Fibroblast of lung (primary cell): ENCODE measurements around the gene VEGFC. TPM values are rescaled to one million over a fixed set of nuclear protein-coding genes. Genes with fewer than 3 reads are reported as not detected.

Experiments used
- DNase-seq, 2 donors: peaks; one replicate each; pipeline versions ENCODE4 v3.0.0 to v3.0.0-alpha.2; 2010; ENCODE audit warnings: low read depth in 2 of 2
- H2AFZ ChIP-seq: 2 replicates; pipeline ENCODE4 v1.5.1; 2012; ENCODE audit warnings: low read length, control low read depth, inconsistent platforms
- H3K27ac ChIP-seq: 2 replicates; pipeline ENCODE4 v1.5.1; 2011; ENCODE audit warnings: low read length, control low read depth; ENCODE audit not compliant: insufficient read depth
- H3K27me3 ChIP-seq: 2 replicates; pipeline ENCODE4 v1.5.1; 2011; ENCODE audit warnings: mild to moderate bottlenecking, low read length; ENCODE audit not compliant: control insufficient read depth, insufficient read depth
- H3K36me3 ChIP-seq: 2 replicates; pipeline ENCODE4 v1.5.1; 2011; ENCODE audit warnings: low read length; ENCODE audit not compliant: control insufficient read depth, insufficient read depth
- H3K4me1 ChIP-seq: 2 replicates; pipeline ENCODE4 v1.5.1; 2011; ENCODE audit warnings: low read length; ENCODE audit not compliant: control insufficient read depth, insufficient read depth; ENCODE audit errors: extremely low read depth
- H3K4me2 ChIP-seq: 2 replicates; pipeline ENCODE4 v1.5.1; 2011; ENCODE audit warnings: low read length, control low read depth; ENCODE audit not compliant: insufficient read depth; ENCODE audit errors: extremely low read depth
- H3K4me3 ChIP-seq, 4 experiments: fragments of 200-600 bp in 1 of 4; sonication (generic) in 1 of 4; replicated peaks in 1 of 4; 2 replicates each; pipeline ENCODE4 v1.5.1; 2011 to 2016; ENCODE audit warnings: low read length in 4 of 4, low read depth in 3 of 4, mild to moderate bottlenecking in 3 of 4, control low read depth in 2 of 4, inconsistent platforms in 1 of 4, mixed read lengths in 1 of 4; ENCODE audit not compliant: insufficient read depth in 1 of 4; ENCODE audit errors: control extremely low read depth in 1 of 4
- H3K79me2 ChIP-seq: 2 replicates; pipeline ENCODE4 v1.5.1; 2012; ENCODE audit warnings: mild to moderate bottlenecking, low read length, inconsistent platforms; ENCODE audit not compliant: control insufficient read depth, insufficient read depth
- H3K9ac ChIP-seq: 2 replicates; pipeline ENCODE4 v1.5.1; 2011; ENCODE audit warnings: mild to moderate bottlenecking, low read length, control low read depth; ENCODE audit not compliant: insufficient read depth
- H3K9me3 ChIP-seq: 2 replicates; pipeline ENCODE4 v1.5.1; 2012; ENCODE audit warnings: low read depth, low read length; ENCODE audit not compliant: control insufficient read depth, insufficient read depth
- H4K20me1 ChIP-seq: 2 replicates; pipeline ENCODE4 v1.5.1; 2011; ENCODE audit warnings: low read length; ENCODE audit not compliant: control insufficient read depth, insufficient read depth; ENCODE audit errors: extremely low read depth
- EZH2 ChIP-seq: IDR thresholded peaks from 2 replicates; pipeline ENCODE4 v1.5.1; 2012; ENCODE audit warnings: low read length, control low read depth, mild to moderate bottlenecking; ENCODE audit errors: missing control alignments
- polyA plus RNA-seq, 2 donors: library from polyadenylated mRNA; depleted of rRNA in 1 of 2; stranded (reverse) in 1 of 2; unstranded in 1 of 2; fragments of >200 nt; gene quantifications; 2 replicates each; pipeline ENCODE4 v1.2.1, GENCODE V29; 2011 to 2012; ENCODE audit warnings: missing spikeins in 1 of 2
- total RNA-seq: library from RNA; depleted of rRNA; stranded (reverse); fragments of >200 nt; gene quantifications from 2 replicates; pipeline ENCODE4 v1.2.1, GENCODE V29; 2014
- TF ChIP-seq, protein P1 (sequence below), 2 donors: IDR thresholded peaks in 1 of 2; conservative IDR thresholded peaks in 1 of 2; 1 replicate in 1 of 2; 2 replicates in 1 of 2; pipeline ENCODE4 v1.5.1; 2011 to 2012; ENCODE audit warnings: low read length in 2 of 2, control low read depth in 1 of 2, inconsistent platforms in 1 of 2, low read depth in 1 of 2, mild to moderate bottlenecking in 1 of 2

VEGFC gene
- total and polyA plus RNA-seq, 2 donors (not counting 1 experiment from before 2014, with no cell fraction given): 67.2 to 74.2 TPM

DNA sequence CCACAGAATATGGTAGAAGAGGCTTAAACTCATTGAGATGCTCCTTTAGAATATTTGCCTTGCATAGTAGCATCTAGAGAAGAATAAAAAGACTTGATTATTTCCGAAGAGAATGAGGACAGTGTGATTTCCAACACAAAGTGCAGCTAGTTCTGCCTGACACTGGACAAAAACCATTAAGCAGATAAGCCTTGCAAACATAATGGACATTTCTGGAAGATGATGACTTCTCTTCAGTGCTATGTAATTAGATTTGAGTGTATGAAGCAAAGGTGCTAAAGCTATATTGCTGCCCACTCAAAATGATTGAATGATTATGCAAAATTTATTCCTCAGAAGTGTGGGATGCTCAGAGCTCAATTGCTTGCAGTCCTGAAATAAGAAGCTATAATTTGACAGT is 156.4 kb downstream of the VEGFC start:
- Histone ChIP-seq H4K20me1 (no peaks in the 10 kb centered on the region), H2AFZ (no peak overlapping the region), H3K4me1 (no peaks in the 10 kb centered on the region), H3K4me2 (no peak overlapping the region), H3K27me3 (no peaks in the 10 kb centered on the region), H3K27ac (peak overlapping the region; percentile 15), H3K79me2 (no peaks in the 10 kb centered on the region), H3K9me3 (no peaks in the 10 kb centered on the region), H3K4me3 (no peak overlapping the region), H3K36me3 (no peaks in the 10 kb centered on the region), H3K9ac (no peak overlapping the region)
- TF ChIP-seq EZH2: no peak
- TF ChIP-seq, protein P1, sequence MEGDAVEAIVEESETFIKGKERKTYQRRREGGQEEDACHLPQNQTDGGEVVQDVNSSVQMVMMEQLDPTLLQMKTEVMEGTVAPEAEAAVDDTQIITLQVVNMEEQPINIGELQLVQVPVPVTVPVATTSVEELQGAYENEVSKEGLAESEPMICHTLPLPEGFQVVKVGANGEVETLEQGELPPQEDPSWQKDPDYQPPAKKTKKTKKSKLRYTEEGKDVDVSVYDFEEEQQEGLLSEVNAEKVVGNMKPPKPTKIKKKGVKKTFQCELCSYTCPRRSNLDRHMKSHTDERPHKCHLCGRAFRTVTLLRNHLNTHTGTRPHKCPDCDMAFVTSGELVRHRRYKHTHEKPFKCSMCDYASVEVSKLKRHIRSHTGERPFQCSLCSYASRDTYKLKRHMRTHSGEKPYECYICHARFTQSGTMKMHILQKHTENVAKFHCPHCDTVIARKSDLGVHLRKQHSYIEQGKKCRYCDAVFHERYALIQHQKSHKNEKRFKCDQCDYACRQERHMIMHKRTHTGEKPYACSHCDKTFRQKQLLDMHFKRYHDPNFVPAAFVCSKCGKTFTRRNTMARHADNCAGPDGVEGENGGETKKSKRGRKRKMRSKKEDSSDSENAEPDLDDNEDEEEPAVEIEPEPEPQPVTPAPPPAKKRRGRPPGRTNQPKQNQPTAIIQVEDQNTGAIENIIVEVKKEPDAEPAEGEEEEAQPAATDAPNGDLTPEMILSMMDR (conservative IDR thresholded peaks at IDR 0.05 in 1 of 2, IDR thresholded peaks at IDR 0.05 in 1 of 2; ENCODE audit: low read depth in 1 of 2, low read length in 2 of 2): no peak
- no peak for DNase-seq

DNA sequence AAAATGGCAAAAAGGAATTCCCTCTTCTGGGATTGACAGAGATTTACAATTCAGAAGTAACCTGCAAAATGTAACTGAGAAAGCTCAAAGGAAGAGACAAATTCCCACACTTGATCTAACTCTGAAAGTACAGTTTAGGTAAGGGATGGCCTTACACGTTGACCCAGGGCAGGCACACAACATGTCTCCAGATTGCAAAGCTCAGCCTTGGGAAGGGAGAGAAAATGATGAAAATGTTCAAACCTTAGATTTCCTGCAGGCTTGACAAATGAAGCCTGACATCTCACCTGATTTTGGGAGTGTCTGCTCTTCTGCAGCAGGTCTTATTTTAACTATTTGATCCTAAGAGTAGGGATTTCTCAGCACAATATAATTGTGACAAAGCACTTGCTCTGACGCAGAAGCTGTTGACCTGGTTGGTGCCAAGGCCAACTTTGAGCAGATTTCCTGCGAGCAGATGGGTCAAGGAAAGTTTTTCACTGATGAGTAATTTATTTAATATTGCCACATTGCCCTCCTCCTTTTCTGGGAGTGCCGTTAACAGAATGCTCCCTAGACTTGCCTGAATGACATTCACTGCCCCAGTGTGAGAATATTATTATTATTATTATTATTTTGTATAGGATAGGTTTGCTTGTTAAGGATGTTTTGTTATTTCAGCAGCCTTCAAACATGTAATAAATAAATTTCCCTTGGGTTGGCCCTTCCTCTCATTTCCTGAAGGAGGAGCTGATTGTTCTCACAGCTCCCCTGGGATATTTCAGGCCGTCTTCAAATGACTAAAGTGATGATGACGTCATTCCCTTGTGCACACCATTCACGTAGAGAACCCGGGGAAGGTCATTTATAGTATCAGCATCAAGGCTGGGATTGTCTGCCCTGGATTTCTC is 157.1 kb downstream of the VEGFC start:
- no peaks in the 10 kb centered on the region for H4K20me1 ChIP-seq
- no peak overlapping the region for H2AFZ ChIP-seq
- H3K9me3 ChIP-seq: no peaks in the 10 kb centered on the region
- no peaks in the 10 kb centered on the region for H3K4me1 ChIP-seq
- no peaks in the 10 kb centered on the region for H3K79me2 ChIP-seq
- no peaks in the 10 kb centered on the region for H3K27me3 ChIP-seq
- H3K9ac ChIP-seq: no peak overlapping the region
- peak overlapping the region; percentile 15 for H3K27ac ChIP-seq
- H3K4me2 ChIP-seq: no peak overlapping the region
- no peaks in the 10 kb centered on the region for H3K36me3 ChIP-seq
- peak; percentile 83 to 86 for DNase-seq
- no peak for TF ChIP-seq EZH2
- TF ChIP-seq, protein P1 (conservative IDR thresholded peaks at IDR 0.05 in 1 of 2, IDR thresholded peaks at IDR 0.05 in 1 of 2; ENCODE audit: low read depth in 1 of 2, low read length in 2 of 2): no peak
- no peak overlapping the region for H3K4me3 ChIP-seq
